AG10803 (cell line): Measurements from ENCODE around the gene TCEA2.

Experiments used
- DNase-seq: peaks from one replicate; pipeline ENCODE4 v3.0.0; 2010; ENCODE audit warnings: low read depth
- H3K4me3 ChIP-seq: 2 replicates; pipeline ENCODE4 v1.5.1; 2011; ENCODE audit warnings: mild to moderate bottlenecking, low read length, control low read depth
- CTCF ChIP-seq: conservative IDR thresholded peaks from 2 replicates; pipeline ENCODE4 v1.5.1; 2011; ENCODE audit warnings: mild to moderate bottlenecking, low read length, control low read depth, inconsistent platforms

Gene TCEA2

DNA sequence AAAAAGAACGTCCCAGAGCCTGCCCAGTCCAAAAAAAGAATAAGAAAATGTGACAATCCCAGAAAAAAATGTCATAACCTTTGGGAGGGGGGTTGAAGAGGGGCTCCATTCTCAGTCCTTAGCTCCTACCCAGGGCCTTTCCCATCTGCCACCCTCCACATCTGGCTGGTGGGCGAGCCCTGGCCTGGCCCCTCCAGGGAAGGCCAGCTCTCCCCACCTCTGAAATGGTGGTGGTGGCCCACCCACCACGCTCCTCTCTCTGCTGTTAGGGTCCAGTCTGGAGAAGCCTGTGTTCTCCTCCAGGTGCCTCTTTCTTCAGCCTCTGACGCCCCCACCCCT is 15.9 kb downstream of the TCEA2 start:
- no peak for TF ChIP-seq CTCF
- no peak for DNase-seq
- peak overlapping the region; percentile 71 for H3K4me3 ChIP-seq

DNA sequence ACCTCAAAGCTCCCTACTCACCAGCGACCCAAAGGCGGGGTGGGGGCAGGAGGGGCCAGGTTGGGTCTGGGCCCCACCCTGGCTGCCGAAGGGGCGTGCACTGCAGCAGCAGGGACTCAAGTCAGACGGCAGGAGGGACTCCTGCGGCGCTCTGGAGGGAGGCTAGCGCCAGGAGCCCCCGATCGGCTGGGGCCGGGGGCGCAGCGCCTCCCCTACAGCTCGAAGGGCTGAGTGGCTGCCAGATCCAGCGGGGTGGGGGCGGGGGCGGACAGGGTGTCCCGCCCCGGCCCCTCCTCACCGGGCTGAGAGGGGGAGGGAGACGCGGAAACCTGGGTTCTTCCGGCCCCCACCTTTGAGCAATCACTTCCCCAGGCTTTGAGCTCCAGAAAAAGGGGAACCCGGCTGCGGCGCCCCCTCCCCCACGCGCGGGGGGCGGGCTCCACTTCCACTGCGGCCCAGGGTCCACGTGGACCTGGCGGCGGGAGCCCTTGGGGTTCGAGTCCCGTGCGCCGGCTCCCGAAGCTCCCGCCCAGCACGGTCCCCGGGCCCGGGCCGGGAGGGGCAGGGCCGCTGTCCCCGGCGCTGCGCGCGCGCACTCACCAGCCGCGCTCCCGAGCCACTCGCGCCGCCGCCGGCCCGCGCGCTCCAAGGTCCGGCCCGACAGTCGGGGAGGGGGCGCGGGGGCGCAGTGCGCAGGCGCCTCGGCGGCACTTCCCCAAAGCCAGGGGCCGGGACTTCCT is 16.4 kb downstream of the TCEA2 start, which contains the start of gene RGS19:
Gene RGS19 (minus strand): TSS at position 246 of the 740 bp plus-strand sequence. CDS start 2,632 bp downstream, outside the sequence.
- H3K4me3 ChIP-seq = peak within 1 kb of the TSS; percentile 71
- DNase-seq = peak; percentile 64
- TF ChIP-seq CTCF = no peak

GRCh38 chr20:64080013-64080812 is 17.2 kb downstream of the TCEA2 start, which contains the start of gene OPRL1:
OPRL1 (plus strand) TSS chr20:64080082; CDS start chr20:64092721, 12,639 bp downstream.
- no peak for TF ChIP-seq CTCF
- DNase-seq = no peak
- H3K4me3 ChIP-seq = peak within 1 kb of the TSS; percentile 71

GRCh38 chr20:64080813-64081623 is 18.0 kb downstream of the TCEA2 start:
- peak overlapping the region; percentile 60; the same call in 1 of the 2 replicates for H3K4me3 ChIP-seq
- DNase-seq = no peak

DNA sequence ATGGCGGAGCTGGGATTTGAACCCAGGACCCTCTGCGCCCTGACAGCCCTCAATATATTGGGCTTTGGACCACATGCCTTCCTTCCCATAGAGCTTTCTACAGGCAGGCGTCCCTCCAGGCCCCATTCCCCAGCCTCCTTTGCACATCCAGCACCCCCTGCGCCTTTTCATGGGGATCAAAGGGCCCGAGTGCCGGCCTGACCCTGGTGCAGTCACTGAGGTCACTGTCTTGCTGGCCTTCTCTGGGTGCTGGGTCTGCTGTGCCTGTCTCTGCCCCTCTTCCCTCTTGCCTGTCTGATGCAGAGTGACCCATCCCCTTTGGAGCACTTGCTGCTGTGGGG is 18.6 kb downstream of the TCEA2 start:
- TF ChIP-seq CTCF = no peak
- no peak for DNase-seq
- H3K4me3 ChIP-seq = no peak overlapping the region

More at GRCh38 chr20:64080813-64081623, 18.0 kb downstream of the TCEA2 start:
- TF ChIP-seq CTCF = no peak

GRCh38 chr20:64082126-64082731 is 19.2 kb downstream of the TCEA2 start:
- no peak for DNase-seq
- no peak overlapping the region for H3K4me3 ChIP-seq
- TF ChIP-seq CTCF = no peak
